PFSK-1 (cell line): ENCODE data around the gene KIAA1549.

Experiments
- FOXP2 ChIP-seq: optimal IDR thresholded peaks from 2 replicates; pipeline ENCODE3; 2011; ENCODE audit warnings: borderline replicate concordance, control low read depth, inconsistent platforms; ENCODE audit not compliant: insufficient read depth; ENCODE audit errors: extremely low read length, extremely low read depth
- POLR2AphosphoS5 ChIP-seq: IDR thresholded peaks from 2 replicates; pipeline ENCODE4 v1.6.1; 2012; ENCODE audit warnings: low read depth, mild to moderate bottlenecking, control low read depth, low read length, moderate library complexity
- SIN3A ChIP-seq: IDR thresholded peaks from 2 replicates; pipeline ENCODE4 v1.6.1; 2012; ENCODE audit warnings: mild to moderate bottlenecking, low read length, moderate library complexity, borderline replicate concordance; ENCODE audit not compliant: insufficient read depth
- TAF1 ChIP-seq: IDR thresholded peaks from 2 replicates; pipeline ENCODE4 v1.6.1; 2012; ENCODE audit warnings: low read length, control low read depth, borderline replicate concordance; ENCODE audit not compliant: insufficient read depth
- TF ChIP-seq, protein P1 (sequence below), 2 experiments: IDR thresholded peaks; 2 replicates each; pipeline versions ENCODE4 v1.6.1 to v1.8.0; 2011 to 2012; ENCODE audit warnings: low read depth in 2 of 2, low read length in 2 of 2, control low read depth in 1 of 2, inconsistent platforms in 1 of 2, mild to moderate bottlenecking in 1 of 2, moderate library complexity in 1 of 2; ENCODE audit not compliant: insufficient read depth in 1 of 2

The KIAA1549 gene

DNA sequence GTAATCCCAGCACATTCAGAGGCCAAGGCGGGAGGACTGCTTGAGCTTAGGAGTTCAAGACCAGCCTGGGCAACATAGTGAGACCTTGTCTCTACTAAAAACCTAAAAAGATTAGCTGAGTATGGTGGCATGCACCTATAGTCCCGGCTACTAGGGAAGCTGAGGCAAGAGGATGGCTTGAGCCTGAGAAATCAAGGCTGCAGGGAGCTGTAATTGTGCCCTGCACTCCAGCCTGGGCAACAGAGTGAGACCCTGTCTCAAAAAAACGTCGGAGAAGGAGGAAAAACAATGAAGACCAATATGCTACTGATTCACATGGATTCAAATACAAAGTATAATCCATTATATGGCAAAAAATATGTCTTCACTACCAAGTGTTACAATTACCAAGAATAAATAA, 41.1 kb upstream of the KIAA1549 start:
- no peak for TF ChIP-seq FOXP2
- TF ChIP-seq POLR2AphosphoS5, result no peak
- TF ChIP-seq SIN3A, result no peak
- no peak for TF ChIP-seq TAF1
- TF ChIP-seq, protein P1, sequence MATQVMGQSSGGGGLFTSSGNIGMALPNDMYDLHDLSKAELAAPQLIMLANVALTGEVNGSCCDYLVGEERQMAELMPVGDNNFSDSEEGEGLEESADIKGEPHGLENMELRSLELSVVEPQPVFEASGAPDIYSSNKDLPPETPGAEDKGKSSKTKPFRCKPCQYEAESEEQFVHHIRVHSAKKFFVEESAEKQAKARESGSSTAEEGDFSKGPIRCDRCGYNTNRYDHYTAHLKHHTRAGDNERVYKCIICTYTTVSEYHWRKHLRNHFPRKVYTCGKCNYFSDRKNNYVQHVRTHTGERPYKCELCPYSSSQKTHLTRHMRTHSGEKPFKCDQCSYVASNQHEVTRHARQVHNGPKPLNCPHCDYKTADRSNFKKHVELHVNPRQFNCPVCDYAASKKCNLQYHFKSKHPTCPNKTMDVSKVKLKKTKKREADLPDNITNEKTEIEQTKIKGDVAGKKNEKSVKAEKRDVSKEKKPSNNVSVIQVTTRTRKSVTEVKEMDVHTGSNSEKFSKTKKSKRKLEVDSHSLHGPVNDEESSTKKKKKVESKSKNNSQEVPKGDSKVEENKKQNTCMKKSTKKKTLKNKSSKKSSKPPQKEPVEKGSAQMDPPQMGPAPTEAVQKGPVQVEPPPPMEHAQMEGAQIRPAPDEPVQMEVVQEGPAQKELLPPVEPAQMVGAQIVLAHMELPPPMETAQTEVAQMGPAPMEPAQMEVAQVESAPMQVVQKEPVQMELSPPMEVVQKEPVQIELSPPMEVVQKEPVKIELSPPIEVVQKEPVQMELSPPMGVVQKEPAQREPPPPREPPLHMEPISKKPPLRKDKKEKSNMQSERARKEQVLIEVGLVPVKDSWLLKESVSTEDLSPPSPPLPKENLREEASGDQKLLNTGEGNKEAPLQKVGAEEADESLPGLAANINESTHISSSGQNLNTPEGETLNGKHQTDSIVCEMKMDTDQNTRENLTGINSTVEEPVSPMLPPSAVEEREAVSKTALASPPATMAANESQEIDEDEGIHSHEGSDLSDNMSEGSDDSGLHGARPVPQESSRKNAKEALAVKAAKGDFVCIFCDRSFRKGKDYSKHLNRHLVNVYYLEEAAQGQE (IDR thresholded peaks at IDR 0.05; ENCODE audit: insufficient read depth in 1 of 2, low read depth in 2 of 2, low read length in 2 of 2), result no peak

DNA sequence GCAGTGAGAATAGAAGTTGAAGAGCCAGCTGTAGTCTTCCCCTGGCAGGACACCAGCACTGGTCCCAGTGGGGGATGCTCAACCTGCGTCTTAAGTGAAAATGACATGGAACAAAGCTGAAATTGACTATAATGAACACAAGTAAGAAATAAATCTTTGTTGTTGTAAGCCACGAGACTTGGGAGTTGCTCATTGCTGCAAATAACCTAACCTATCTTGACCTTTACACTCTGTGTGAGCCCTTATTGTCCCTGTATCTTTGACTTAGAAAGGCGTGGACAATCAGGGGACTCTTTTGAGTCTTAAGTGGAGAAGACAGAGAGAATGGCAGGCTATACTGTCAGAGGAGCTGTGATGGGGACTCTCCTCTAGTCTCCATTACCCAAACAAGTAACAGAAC, 37.7 kb upstream of the KIAA1549 start:
- TF ChIP-seq FOXP2 (no peak), SIN3A (no peak), POLR2AphosphoS5 (no peak), TAF1 (no peak)
- TF ChIP-seq, protein P1 (IDR thresholded peaks at IDR 0.05; ENCODE audit: insufficient read depth in 1 of 2, low read depth in 2 of 2, low read length in 2 of 2), result no peak

DNA sequence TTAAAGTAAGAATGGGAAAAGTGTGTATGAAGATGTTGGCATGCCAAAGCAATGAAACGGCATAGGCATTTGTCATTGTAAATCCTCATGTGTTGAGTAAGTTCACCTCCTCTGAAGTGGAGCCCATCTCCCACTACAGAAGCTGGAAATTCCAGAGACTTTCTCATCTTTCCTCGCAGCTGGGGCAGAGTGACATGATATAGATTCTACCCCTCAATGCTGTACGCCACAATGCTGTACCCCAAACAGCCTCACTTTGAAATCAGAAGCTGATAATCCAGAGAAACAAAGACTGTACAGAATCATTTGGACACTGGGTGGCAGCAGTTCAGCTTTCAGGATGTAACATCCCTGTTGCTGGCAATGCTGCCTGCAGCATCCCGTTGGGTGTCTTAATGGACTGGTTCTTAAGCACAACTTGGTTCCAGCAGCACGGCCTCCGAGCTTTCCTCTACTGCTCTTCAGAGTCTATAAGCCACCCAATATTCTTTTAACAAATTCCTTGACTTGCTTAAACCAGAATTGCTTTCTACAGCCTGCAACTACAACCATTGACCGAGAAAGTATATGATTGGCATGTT, 35.8 kb upstream of the KIAA1549 start:
- TF ChIP-seq TAF1 (no peak), FOXP2 (no peak), POLR2AphosphoS5 (no peak), SIN3A (no peak)
- TF ChIP-seq, protein P1 (IDR thresholded peaks at IDR 0.05; ENCODE audit: insufficient read depth in 1 of 2, low read depth in 2 of 2, low read length in 2 of 2), result no peak

DNA sequence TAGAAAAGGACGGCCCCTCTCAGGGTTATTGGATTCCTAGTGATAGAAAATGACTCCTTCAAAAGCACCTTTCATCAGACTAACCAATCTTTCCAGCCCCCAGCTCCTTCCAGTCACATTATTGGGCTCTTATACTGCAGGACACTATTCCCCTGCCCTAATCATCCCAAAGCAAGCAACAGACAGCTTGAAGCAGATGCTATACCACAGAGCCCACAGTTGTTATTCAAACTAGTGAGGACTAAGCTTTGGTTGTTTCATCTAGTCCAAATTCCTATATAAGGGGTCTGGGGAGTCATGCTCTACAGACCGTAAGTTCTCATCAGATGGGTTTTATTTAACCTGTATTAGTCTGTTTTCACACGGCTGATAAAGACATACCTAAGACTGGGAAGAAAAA, 30.2 kb upstream of the KIAA1549 start:
- no peak for TF ChIP-seq TAF1
- TF ChIP-seq, protein P1 (IDR thresholded peaks at IDR 0.05; ENCODE audit: insufficient read depth in 1 of 2, low read depth in 2 of 2, low read length in 2 of 2), result no peak

DNA sequence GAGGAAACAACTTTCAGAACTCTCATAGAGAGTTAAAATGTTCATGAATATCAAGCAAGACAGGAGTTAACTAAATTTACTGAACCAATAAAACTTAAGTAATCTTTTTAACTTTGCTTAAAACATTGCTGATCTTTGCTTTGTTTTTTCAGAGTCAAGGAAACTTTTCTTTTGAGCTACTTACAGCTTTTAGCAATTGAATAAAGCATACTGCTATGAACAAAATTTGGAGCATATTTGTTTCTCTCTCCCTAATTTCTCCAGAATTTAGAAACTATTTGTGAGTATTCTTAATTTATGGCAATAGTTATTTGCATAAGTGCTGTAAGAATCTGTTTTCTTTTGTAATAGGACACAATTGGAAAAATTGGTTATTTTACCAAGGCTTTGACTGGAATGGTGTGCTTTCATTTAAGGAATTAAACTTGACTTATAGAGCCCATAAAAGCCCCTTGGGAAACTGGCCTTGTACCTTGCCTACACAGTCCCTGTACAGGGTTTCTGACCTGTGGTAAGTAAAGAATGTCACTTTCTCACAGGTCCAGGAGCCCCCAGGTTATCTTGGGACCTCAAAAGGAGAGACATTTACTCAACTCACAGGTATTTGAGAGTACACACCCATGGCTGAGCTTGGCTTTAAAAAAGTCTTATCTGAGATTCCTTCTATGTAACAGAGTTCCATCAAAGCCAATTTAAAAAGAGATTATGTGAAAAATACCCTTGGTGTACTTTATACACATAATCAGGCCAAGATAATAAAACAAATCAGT, 23.3 kb upstream of the KIAA1549 start:
- TF ChIP-seq TAF1, result no peak
- no peak for TF ChIP-seq FOXP2
- TF ChIP-seq SIN3A, result no peak
- no peak for TF ChIP-seq POLR2AphosphoS5
- TF ChIP-seq, protein P1 (IDR thresholded peaks at IDR 0.05; ENCODE audit: insufficient read depth in 1 of 2, low read depth in 2 of 2, low read length in 2 of 2), result no peak
